Epidermal melanocyte (primary cell): ENCODE data around the gene IFNAR1.

Experiments used
- DNase-seq: peaks from one replicate; pipeline ENCODE4 v3.0.0; 2011; ENCODE audit warnings: low spot score; ENCODE audit not compliant: insufficient read length

Gene IFNAR1

GRCh38 chr21:33401630-33401992 lies 76.8 kb downstream of the IFNAR1 start:
- DNase-seq: peak; percentile 36

- peak; percentile 57 for DNase-seq
Observed at GRCh38 chr21:33402001-33402979, 77.5 kb downstream of the IFNAR1 start.

GRCh38 chr21:33403128-33403785 lies 78.5 kb downstream of the IFNAR1 start, which contains the start of gene IFNGR2:
IFNGR2 (plus strand) TSS chr21:33403413; CDS start chr21:33403544, 131 bp downstream.
- peak; percentile 27 for DNase-seq

- no peak for DNase-seq
Observed at GRCh38 chr21:33403786-33404585, 79.2 kb downstream of the IFNAR1 start.

GRCh38 chr21:33406493-33406892 lies 81.7 kb downstream of the IFNAR1 start:
- no peak for DNase-seq
